22Rv1 (cell line): Measurements from ENCODE around the gene ATXN7L1.

Source experiments
- H3K27ac ChIP-seq: fragments of 450-650 bp; 2 replicates; pipeline ENCODE4 v1.5.1; 2017
- CTCF ChIP-seq: fragments of 450-650 bp; IDR thresholded peaks from 2 replicates; pipeline ENCODE4 v1.5.1; 2017; ENCODE audit warnings: mild to moderate bottlenecking
- ZFX ChIP-seq: fragments of 450-650 bp; IDR thresholded peaks from 2 replicates; pipeline ENCODE4 v1.6.1; 2017; ENCODE audit warnings: antibody characterized with exemption, borderline replicate concordance

ATXN7L1 gene

DNA sequence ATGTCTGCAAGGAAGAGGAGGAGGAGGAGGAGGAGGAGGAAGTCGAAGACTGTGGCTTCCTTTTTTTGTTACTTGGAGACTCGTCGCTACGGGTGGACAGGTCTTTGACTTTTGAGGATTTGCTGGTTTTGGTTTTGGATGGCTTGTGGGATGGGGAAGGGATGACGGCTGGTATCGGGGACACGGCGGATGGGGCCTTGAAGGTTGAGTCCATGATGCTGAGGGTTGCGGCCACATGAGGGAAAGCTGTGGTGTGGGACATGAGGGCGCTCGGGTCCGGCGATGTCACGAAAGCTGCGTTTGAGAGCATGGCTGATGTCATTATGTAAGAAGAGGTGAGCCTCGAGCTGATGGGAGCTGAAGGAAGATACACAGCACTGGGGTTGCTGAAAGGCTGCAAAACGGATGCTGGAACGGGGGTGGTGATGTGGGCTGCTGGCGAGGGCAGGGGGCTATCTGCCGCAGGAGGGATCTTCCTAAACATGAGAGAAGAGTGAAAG, 262.0 kb downstream of the ATXN7L1 start:
- no peak overlapping the region for H3K27ac ChIP-seq
- TF ChIP-seq ZFX (no peak), CTCF (no peak)

DNA sequence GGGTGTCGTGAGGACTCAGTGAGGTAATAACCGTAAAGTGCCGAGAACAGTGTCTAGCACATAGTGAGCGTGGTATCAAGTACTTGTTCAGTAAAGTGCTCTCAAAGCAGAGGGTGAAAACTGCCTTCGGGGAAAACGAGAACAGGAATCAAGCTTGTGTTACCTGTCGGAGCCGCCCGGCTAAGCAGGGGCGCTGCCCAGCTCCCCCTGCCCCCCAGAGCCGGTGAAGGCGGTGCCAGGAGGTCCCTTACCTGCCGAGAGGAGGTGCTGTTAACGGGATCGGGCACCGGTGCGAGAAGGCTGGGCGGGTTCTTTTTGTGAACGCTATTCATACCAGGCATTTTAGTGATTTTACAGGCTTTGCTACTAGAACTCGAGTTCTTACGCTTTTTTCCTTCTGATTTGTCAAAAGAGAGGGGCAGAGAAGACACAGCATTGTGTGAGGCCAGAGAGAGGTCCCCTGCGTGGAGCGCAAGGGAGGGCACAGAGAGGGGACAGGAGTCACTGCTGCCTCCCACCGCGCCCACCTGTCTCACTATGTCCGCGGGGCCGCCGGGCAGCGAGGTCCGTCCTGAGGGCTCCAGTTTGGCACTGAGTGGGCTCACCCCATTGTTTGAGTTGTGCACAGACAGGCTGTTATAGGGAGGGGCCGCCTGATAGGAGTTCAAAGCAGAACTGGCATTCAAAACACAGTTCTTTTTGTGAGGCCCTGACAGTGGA, 262.6 kb downstream of the ATXN7L1 start:
- no peak overlapping the region for H3K27ac ChIP-seq
- TF ChIP-seq ZFX: no peak
- no peak for TF ChIP-seq CTCF

GRCh38 chr7:105612806-105613205, 263.6 kb downstream of the ATXN7L1 start:
- H3K27ac ChIP-seq: no peak overlapping the region
- TF ChIP-seq CTCF: no peak
- no peak for TF ChIP-seq ZFX

DNA sequence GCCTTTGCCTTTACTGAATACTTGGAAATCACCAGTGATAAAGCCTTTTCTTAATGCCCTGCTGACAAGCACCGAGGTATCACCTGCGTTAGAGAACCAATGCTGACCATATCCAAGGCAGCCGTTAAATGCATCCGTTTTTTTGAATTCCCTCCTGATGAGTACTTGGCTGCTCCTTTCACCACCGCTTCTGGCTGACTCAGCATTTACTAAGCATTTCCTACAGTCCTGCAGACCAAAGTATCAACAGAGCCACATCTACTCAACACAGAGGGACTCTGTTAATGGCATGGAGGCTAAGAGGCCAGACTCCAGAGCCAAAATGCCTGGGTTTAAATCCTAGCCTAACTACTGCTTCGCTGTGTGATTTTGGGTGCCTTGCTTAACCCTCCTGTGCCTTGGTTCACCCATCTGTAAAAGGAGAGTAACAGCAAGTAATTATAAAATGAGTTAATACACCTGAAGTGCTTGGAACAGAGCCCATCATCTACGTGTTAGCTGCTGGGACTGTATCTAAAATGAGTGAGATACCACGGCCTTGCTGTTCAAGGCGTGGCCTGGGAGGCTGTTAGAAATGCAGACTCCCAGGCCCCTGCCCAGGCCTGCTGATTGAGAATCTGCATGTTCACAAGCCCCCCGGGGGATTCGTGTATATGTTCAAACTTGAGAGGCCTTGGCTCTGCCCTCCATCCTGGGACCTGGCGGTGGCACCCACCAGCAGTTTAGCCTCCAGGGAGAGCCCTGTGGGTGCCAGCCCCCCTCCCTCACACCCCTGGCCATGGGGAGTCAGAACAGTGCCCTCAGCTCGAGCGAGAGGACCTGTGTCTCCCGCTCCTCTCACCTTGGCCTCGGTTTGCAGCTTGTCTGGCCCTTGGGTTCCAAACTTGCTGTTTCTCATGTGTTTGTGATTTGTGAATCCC, 264.3 kb downstream of the ATXN7L1 start:
- H3K27ac ChIP-seq: no peak overlapping the region
- TF ChIP-seq CTCF (no peak), ZFX (no peak)

DNA sequence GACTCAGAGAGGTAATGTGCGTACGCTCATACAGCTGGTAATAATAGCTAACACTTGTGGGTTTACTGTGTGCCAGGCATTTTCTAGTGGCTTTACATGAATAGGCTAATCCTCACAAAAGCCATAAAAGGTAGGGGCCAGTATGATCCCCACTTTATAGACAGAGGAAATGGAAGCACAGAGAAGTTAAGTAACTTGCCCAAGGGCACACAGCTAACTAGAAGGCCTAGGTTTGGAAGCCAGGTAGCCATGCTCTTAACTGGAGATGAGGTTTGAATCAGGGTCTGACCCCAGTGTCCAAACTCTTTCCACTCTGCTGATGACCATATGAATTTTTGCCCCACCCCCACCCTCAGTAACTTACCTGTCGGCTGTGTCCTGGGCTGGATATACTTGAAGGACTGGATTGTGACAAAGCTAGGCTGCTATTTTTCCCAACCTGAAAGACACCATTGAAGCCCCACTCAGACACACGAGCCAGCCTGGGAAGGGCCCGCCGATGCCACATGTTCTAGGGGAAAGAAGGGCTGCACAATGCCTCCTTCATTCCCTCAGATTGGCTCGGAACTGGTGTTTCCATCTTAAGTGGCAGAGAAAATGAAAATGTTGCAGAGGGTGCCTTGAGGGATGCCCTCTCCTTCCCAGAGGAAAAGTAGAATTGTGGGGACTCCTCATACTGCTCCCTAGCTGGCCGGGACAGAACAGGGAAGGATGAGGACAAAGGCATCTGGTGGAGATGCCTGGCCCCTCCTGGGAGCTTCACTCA, 266.1 kb downstream of the ATXN7L1 start:
- H3K27ac ChIP-seq: no peak overlapping the region
- TF ChIP-seq CTCF (no peak), ZFX (no peak)

GRCh38 chr7:105602325-105603305, 273.8 kb downstream of the ATXN7L1 start:
- TF ChIP-seq ZFX (no peak), CTCF (no peak)
- no peak overlapping the region for H3K27ac ChIP-seq
